GM12872 (cell line): ENCODE results near the gene TRAPPC10.

Source experiments
- CTCF ChIP-seq: IDR thresholded peaks from 3 replicates; pipeline ENCODE4 v1.5.1; 2011; ENCODE audit warnings: low read depth, mild to moderate bottlenecking, low read length, moderate library complexity; ENCODE audit not compliant: insufficient read depth

The TRAPPC10 gene

GRCh38 chr21:44057055-44057454 is 44.9 kb downstream of the TRAPPC10 start:
- no peak for TF ChIP-seq CTCF

GRCh38 chr21:44057960-44058651 is 46.0 kb downstream of the TRAPPC10 start:
- no peak for TF ChIP-seq CTCF

- no peak for TF ChIP-seq CTCF
Measured at GRCh38 chr21:44058652-44058964, 46.5 kb downstream of the TRAPPC10 start.

GRCh38 chr21:44058981-44059380 is 46.9 kb downstream of the TRAPPC10 start:
- no peak for TF ChIP-seq CTCF

GRCh38 chr21:44059710-44060109 is 47.6 kb downstream of the TRAPPC10 start:
- TF ChIP-seq CTCF, result no peak

GRCh38 chr21:44062380-44062779 is 50.3 kb downstream of the TRAPPC10 start:
- TF ChIP-seq CTCF, result no peak

GRCh38 chr21:44063151-44063912 is 51.2 kb downstream of the TRAPPC10 start:
- TF ChIP-seq CTCF, result no peak
